A172 (cell line): Measurements from ENCODE around the gene MYLK. TPM values are rescaled to one million over a fixed set of nuclear protein-coding genes. Genes with fewer than 3 reads are reported as not detected.
"Not testable (repeated sequence)": the region's sequence is repeated elsewhere in the genome, so short reads cannot be mapped to it uniquely, and the experiment has no call there.

Source experiments
- DNase-seq: peaks from one replicate; pipeline ENCODE4 v3.0.0-alpha.2; 2015; ENCODE audit warnings: low spot score
- total RNA-seq: library from RNA; depleted of rRNA; stranded (reverse); fragments of >200 nt; shearing (Covaris generic); gene quantifications from 2 replicates; pipeline ENCODE4 v1.2.3, GENCODE V29; 2014; rRNA removed

Gene MYLK, protein sequence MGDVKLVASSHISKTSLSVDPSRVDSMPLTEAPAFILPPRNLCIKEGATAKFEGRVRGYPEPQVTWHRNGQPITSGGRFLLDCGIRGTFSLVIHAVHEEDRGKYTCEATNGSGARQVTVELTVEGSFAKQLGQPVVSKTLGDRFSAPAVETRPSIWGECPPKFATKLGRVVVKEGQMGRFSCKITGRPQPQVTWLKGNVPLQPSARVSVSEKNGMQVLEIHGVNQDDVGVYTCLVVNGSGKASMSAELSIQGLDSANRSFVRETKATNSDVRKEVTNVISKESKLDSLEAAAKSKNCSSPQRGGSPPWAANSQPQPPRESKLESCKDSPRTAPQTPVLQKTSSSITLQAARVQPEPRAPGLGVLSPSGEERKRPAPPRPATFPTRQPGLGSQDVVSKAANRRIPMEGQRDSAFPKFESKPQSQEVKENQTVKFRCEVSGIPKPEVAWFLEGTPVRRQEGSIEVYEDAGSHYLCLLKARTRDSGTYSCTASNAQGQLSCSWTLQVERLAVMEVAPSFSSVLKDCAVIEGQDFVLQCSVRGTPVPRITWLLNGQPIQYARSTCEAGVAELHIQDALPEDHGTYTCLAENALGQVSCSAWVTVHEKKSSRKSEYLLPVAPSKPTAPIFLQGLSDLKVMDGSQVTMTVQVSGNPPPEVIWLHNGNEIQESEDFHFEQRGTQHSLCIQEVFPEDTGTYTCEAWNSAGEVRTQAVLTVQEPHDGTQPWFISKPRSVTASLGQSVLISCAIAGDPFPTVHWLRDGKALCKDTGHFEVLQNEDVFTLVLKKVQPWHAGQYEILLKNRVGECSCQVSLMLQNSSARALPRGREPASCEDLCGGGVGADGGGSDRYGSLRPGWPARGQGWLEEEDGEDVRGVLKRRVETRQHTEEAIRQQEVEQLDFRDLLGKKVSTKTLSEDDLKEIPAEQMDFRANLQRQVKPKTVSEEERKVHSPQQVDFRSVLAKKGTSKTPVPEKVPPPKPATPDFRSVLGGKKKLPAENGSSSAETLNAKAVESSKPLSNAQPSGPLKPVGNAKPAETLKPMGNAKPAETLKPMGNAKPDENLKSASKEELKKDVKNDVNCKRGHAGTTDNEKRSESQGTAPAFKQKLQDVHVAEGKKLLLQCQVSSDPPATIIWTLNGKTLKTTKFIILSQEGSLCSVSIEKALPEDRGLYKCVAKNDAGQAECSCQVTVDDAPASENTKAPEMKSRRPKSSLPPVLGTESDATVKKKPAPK (N-terminal part only)
- 104 and 109 TPM in 2 replicates for total RNA-seq

DNA sequence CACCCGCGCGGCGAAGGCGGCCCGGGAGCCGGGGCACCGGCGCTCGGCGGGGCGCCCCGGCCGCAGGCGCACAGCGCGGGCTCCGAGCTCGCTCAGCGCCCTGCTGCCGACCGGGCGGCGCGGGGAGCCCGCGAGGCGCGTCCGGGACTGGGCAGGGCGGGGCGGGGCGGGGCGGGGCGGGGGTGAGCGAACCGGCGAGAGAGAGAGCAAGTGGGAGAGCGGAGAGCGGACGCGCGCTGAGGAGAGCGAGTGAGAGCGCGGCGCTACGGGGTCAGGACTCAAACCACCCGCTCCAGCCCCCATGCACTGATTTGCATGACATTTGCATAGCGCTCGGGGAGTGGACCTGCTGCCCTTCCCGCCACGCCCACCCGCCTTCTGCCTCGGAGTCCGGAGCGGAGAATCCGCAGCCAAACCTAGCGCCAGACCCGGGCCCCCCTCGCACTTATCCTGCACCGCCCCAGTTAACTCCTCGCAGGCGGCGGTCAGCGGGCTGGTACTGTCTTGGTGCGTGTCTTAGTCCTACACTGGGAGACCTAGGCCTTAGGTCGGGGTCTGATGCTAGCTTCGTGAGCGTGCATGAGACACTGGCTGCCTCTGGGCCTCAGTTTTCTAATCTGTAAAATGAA, at the start of gene MYLK:
MYLK (minus strand) TSS at position 130 of the 629 bp plus-strand sequence. CDS start 90,491 bp downstream, outside the sequence.
- DNase-seq, result peak; percentile 94

DNA sequence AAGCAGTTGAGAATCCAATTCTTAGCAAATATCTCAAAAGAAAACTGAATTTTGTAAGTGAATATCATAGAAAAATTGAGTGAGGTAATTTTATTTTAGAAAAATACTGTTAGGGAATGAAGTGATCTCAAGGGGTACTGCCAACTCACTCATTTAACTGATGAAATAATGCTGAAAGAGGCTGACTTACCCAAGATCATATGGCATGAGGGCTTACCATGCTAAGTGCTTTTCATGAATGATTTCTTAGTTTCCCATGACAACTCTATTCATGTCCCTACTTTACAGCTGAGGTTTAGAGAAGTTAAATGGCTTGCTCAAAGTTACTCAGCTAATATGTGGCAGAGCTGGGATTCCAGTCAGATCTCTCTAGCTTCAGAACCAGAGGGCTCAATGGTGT, 46.3 kb upstream of the MYLK start:
- DNase-seq, result no peak

DNA sequence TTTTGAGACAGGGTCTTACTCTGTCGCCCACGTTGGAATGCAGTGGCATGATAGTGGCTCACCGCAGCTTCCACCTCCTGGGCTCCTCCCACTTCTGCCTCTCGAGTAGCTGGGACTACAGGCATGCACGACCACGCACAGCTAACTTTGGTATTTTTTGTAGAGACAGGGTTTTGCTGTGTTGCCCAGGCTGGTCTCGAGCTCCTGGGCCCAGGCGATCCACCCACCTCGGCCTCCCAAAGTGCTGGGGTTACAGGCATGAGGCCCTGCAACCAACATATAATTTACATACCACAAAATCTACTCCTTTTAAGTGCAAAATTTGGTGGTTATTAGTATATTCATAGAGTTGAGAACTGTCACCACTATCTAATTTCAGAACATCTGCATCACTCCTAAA, 45.2 kb upstream of the MYLK start:
- no peak for DNase-seq

DNA sequence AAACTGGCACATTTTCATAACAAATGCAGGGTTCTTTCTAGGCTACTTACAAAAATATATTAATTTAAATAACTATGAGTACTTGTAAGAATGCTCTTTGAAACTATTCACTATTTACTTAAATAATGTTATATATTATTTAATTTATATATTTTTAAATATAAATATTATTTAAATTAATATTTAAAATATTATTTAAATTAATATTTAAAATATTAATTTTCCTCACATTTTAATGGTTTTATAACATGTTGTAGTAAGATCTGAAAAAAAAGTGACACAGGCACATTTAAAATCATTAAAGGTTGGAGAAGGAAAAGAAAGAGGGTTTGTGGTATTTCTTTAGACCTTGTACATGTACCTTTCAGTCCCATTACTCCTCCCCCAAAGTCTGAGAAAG, 42.3 kb upstream of the MYLK start:
- no peak for DNase-seq

DNA sequence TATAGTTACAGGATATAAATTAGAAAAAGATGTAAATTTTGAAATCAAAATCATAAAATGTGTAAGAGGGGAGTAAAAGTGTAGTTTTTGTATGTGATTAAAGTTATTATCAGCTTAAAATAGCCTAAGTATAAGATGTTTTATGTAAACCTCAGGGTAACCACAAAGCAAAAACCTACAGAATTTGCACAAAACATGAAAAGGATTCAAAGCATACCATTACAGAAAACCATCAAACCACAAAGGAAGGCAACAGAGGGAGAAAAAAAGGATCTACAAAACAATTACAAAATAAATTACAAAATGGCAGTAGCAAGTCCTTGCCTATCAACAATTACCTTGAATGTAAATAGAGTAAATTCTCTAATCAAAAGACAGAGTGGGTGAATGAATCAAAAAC, 36.7 kb upstream of the MYLK start:
- DNase-seq, result no peak

DNA sequence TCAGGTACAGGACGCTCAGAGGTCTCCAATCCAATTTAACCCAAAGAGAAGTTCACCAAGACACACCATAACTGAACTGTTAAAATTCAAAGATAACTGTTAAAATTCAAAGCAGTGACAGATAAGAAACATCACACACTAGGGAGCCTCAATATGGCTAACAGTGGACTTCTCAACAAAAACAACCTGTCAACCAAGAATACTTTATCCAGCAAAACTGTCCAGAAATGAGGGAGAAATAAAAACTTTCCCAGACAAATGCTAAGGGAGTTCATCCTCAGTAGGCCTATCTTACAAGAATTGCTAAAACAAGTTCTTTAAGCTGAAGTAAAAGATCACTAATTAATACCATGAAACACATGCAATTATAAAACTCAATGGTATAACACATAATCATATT, 36.3 kb upstream of the MYLK start:
- no peak for DNase-seq

DNA sequence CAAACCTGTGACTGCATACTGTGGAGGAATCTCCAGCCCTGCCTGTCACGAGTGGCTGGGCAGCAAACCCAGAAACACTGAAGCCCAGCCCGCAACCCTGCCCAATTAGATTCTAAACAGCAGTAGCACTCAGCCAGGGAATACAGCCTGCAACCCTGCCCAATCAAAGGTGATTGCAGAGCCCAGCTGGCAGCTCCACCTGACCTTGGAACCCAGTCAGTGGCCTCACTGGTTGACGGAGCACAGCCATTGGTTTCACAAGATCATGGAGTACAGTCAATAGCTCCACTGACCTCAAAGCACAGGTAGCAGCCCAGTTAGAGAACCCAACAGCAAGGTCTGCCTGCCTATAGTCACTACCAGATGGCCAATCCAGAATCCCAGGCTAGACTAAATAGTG, 35.2 kb upstream of the MYLK start:
- DNase-seq, result no peak

DNA sequence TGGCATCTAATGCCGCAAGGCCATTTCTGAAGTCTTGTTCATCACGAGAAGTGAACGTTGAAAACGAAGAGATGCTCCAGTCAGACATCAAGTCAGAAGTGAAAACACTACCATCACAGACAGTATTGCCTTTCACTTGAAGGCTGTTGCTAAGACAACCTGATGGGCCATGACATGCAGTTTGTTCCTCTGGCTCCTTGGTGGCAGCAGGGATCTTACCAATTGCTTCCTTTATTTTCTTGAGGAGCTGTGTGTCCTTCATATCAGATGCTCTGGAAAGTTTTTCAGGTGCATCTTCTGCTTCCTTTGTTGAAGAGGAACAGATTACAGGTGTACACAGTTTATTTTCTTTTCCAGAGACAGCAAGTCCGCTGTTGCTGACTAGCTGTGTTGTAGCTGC, 30.7 kb upstream of the MYLK start:
- no peak for DNase-seq

DNA sequence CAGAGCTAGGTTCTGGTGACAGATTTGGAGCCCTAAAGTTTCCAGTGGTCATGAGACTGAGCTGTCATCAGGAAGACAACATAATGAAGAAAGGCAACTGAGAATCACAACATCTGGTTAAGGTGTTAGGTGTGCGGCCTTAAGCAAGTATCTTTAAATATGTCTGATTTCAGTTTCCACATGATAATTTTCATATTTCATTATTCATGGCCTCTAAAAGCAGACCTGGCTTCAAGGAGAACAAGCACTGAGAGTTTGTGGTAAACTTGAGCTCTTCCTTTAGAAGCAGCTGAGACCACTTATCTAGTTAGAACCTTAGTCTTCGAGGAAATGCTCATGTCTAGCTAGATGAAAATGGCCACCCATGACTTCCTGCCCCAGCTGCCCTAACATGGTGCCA, 25.7 kb upstream of the MYLK start:
- DNase-seq, result no peak

DNA sequence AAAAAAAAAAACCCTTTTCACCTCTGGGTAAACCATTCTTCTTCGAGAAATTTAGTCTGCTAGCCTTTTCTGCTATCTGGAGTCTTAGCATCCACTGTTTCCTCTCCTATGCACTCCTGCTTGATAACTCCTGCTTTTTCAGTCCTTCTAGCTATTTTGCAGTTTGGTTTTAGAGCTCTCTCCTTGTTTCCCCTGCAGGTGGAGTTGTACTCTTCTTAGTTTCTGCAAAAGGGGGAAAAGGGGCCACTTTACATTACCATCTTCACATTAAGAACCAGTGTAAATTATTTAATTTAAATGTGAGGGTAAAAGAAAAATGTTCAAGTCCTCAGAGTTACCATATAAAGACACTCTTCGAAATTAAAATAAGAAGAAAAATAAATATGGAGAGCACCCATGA, 23.6 kb upstream of the MYLK start:
- no peak for DNase-seq

DNA sequence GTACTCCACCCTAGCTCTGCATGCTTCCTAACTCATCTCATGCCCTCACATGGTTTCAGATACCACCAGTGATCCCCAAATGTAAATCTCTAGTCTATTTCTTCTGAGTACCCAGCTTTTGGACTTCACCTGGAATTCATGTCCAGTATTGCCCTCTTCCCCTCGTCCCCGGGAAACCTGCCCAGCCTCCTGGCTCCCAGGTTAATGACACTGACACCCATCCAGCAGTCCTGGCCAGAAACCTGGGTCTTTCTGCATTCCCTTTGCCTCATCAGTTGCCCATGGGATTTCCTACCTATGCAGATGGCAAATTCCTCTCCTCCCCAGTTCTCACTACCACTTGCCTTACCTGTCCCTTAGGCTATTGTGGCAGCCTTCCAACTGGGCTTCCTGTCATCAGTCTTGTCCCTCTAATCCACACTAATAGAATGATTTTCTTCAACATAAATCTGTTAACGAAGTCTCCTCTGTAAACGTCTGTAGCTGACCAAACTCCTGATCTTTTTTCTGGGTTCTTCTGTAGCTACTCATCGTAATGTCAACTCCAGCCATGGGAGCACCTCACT, 15.3 kb upstream of the MYLK start:
- DNase-seq, result no peak

DNA sequence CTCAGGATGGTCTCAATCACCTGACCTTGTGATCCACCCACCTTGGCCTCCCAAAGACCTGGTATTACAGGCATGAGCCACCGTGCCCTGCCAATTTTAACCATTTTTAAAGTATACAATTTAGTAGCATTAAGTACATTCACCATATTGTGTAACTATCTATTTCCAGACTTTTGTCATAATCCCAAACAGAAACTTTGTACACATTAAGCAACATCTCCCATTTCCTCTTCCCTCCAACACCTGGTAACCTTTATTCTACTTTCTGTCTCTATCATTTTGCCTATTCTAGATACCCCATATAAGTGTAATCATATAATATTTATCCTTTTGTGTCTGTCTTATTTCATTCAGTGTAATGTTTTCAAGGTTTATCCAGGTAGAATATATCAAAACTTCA, 8.9 kb upstream of the MYLK start:
- no peak for DNase-seq

DNA sequence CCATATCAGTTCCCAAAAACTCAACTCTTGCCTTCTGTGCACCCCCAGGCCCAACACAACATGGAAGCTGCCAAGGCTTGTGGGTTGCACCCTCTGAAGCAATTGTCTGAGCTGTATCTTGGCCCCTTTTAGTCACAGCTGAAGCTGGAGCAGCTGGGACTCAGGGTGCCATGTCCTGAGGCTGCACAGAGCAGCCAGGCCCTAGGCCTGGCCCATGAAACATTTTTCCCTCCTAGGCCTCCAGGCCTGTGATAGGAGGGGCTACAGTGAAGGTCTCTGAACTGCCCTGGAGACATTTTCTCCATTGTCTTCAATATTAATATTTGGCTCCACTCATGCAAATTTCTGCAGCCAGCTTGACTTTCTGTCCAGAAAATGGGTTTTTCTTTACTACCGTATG, 8.1 kb upstream of the MYLK start:
- no peak for DNase-seq

DNA sequence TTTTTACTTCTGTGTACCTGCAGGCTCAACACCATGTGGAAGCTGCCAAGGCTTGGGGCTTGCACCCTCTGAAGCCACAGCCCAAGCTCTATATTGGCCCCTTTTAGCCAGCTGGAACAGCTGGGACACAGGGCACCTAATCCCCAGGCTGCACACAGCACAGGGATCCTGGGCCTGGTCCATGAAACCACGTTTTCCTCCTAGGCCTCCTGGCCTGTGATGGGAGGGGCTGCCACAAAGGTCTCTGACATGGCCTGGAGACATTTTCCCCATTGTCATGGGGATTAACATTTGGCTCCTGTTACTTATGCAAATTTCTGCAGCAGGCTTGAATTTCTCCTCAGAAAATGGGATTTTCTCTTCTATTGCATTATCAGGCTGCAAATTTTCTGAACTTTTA, 6.9 kb upstream of the MYLK start:
- DNase-seq, result not testable (repeated sequence)

DNA sequence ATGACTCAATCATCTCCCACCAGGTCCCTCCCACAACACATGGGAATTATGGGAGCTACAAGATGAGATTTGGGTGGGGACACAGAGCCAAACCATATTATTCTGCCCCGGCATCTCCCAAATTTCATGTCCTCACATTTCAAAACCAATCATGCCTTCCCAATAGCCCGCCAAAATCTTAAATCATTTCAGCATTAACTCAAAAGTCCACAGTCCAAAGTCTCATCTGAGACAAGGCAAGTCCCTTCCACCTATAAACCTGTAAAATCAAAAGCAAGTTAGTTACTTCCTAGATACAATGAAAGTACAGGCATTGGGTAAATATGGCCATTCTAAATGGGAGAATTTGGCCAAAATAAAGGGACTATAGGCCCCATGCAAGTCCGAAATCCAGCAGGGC, 6.0 kb upstream of the MYLK start:
- DNase-seq, result not testable (repeated sequence)

DNA sequence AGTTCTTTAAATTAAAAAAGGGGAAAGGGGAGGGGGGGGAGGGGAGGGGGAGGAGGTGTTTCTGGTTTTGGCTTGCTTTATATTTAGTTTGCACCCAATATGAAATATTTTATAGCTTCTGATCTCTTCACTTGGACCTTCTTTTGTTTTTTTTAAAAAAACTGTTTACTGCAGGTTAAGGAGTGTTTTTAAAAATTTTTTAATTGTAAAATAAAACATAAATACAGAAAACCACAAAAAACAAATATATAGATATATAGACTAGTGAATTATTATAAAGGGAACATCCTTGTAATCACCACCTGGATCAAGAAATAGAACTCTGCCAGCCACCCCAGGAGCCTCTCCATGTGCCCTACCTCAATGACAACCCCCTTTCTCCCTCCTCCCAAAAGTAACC, 861 bp upstream of the MYLK start:
- DNase-seq, result no peak

DNA sequence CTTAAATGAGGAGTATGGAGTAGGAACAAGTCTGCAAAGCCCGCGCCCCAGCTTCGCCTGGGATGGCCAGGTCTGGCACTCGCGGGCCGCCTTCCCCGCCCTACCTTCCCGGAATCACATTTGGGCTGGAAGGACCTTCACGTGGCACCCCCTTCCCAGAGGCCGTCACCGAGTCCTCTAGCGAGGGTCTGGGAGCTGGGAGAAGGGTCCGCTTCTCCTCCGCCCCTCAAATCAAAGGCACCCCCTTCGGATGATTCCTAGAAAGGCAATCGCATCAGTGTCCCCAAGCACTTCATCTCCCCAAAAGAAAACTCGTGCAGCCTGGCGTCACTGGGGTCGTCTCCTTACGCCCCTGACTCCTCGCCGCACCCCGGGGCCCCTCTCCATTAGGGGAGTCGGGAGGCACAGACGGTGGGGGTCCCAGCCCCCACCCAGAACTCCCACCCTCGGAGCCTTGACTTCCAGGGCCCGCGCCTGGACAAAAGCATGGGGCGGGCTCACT, 380 bp downstream of the MYLK start:
- no peak for DNase-seq

DNA sequence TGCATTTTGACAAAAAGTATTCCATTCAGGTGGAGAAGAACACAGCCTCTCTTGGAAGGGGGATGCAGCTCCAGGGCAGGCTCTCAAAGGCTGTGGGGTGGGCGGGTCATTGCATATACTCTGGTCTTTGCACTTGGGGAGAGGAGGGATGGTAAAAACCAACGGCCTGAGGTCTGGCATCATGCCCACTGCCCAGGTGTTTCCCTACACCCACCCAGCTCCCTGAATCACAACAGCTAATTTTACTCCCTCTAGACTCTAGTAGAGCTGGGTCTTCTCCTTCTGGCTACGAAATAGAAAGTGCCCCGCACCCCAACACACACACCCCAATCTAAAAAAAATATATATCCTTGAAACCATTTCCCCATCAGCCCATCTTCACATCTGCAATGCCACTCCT, 1.0 kb downstream of the MYLK start:
- DNase-seq, result no peak

DNA sequence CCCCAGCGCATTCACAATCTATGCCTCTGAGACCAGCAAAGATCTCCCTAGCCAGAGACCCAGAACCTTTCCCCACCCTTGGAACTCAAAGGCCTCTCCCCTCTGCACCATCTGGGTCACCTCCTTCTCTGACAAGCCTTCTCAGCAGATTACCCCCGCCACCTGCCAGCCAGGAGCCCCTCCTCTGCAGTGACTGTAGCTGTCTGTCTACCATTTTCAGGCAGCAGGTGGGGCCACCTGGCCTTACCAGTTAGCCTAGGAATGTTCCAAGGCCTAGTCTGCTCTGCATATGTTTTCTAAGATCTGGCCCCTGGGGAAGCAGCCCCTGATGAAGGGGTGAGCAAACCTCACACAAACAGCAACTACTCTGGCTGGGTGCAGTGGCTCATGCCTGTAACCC, 2.4 kb downstream of the MYLK start:
- DNase-seq, result no peak

DNA sequence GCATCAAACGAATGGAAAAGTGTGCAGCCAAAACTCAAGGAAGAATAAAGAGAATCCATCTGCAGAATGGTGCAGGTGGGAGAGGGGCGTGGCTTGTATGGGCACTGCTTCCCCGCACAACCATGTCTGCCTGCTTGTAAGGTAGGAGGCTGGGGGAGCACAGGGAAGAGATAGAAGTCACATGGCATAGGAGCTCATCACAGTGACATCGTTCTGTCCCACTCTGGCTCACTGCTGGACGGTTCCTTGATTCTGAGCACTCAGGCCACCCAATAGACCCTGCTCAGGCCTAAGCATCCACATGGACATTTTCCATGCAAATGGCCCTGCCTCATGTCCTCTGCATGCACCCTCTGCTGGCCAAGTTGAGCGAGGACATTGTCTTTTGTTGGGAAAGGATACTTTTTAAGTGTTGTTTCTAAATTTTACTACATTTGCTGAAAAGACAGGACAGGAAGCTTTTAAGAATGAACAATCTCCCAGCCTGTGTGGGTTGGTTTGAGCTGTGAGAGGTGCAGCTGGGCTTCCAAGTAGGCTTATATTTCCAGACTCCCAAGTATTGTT, 3.1 kb downstream of the MYLK start:
- DNase-seq, result peak; percentile 49

DNA sequence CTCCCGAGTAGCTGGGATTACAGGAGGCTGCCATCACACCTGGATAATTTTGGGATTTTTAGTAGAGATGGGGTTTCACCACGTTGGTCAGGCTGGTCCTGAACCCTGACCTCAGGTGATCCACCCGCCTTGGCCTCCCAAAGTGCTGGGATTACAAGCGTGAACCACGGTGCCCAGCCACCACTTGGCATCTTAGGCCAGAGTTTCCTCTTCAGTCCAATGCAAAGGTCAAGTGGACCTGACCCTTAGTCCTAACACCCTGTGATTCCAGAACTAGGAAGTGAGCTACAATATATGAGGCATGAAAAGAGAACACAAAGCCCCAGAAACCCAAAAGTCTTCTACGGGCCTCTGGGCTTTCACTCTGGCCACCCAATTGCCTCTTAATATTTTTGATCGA, 5.3 kb downstream of the MYLK start:
- no peak for DNase-seq
